Osteocyte (in vitro differentiated cells): ENCODE data around the gene RANBP1. TPM values are rescaled to one million over a fixed set of nuclear protein-coding genes. Genes with fewer than 3 reads are reported as not detected.
A peak's percentile ranks its signal among the peaks of the same experiment; 100 is the strongest.

Experiments used
- DNase-seq: peaks from one replicate; pipeline ENCODE4 v3.0.0; 2021; ENCODE audit warnings: mixed read lengths; ENCODE audit not compliant: unreplicated experiment; ENCODE audit errors: extremely low spot score
- H3K27ac Mint-ChIP-seq: one replicate; pipeline ENCODE4 v1.8.0; 2021; ENCODE audit warnings: mild to moderate bottlenecking, mixed read lengths; ENCODE audit not compliant: unreplicated experiment
- H3K27me3 Mint-ChIP-seq: one replicate; pipeline ENCODE4 v1.8.0; 2021; ENCODE audit warnings: mixed read lengths; ENCODE audit not compliant: unreplicated experiment
- H3K36me3 Mint-ChIP-seq: one replicate; pipeline ENCODE4 v1.8.0; 2021; ENCODE audit warnings: mixed read lengths; ENCODE audit not compliant: unreplicated experiment
- H3K4me1 Mint-ChIP-seq: one replicate; pipeline ENCODE4 v1.8.0; 2021; ENCODE audit warnings: mixed read lengths; ENCODE audit not compliant: unreplicated experiment
- H3K4me3 Mint-ChIP-seq: one replicate; pipeline ENCODE4 v1.8.0; 2021; ENCODE audit warnings: mild to moderate bottlenecking, moderate library complexity, mixed read lengths; ENCODE audit not compliant: unreplicated experiment
- H3K9me3 Mint-ChIP-seq: one replicate; pipeline ENCODE4 v1.8.0; 2021; ENCODE audit warnings: mixed read lengths; ENCODE audit not compliant: unreplicated experiment
- CTCF ChIP-seq: fragments of 200-600 bp; sonication (generic); IDR thresholded peaks from 2 replicates; pipeline ENCODE4 v1.5.0; 2021; ENCODE audit warnings: antibody characterized with exemption, mild to moderate bottlenecking, moderate library complexity
- total RNA-seq: library from RNA; stranded (reverse); gene quantifications from 2 replicates; pipeline ENCODE4 v1.2.1, GENCODE V29; 2021

The RANBP1 gene
- total RNA-seq, 1 donor from 2014 or later: 104 TPM

GRCh38 chr22:20140521-20140964 lies 24.6 kb downstream of the RANBP1 start:
- Mint-ChIP-seq H3K27ac (no peak overlapping the region), H3K4me1 (peaks cover 26% of the 10 kb centered on the region), H3K9me3 (no peaks in the 10 kb centered on the region), H3K4me3 (no peak overlapping the region), H3K36me3 (peaks cover 2% of the 10 kb centered on the region), H3K27me3 (no peaks in the 10 kb centered on the region)
- no peak for DNase-seq
- no peak for TF ChIP-seq CTCF

GRCh38 chr22:20141186-20142077 lies 25.5 kb downstream of the RANBP1 start:
- no peak for TF ChIP-seq CTCF
- Mint-ChIP-seq H3K36me3 (peaks cover 2% of the 10 kb centered on the region), H3K4me3 (no peak overlapping the region), H3K27ac (peak overlapping the region; percentile 38), H3K4me1 (peaks cover 22% of the 10 kb centered on the region), H3K9me3 (no peaks in the 10 kb centered on the region), H3K27me3 (no peaks in the 10 kb centered on the region)
- DNase-seq: no peak

- H3K36me3 Mint-ChIP-seq: peaks cover 2% of the 10 kb centered on the region
- no peak overlapping the region for H3K4me3 Mint-ChIP-seq
- no peak for DNase-seq
- no peaks in the 10 kb centered on the region for H3K27me3 Mint-ChIP-seq
- H3K4me1 Mint-ChIP-seq: peaks cover 15% of the 10 kb centered on the region
- no peak for TF ChIP-seq CTCF
- no peaks in the 10 kb centered on the region for H3K9me3 Mint-ChIP-seq
- H3K27ac Mint-ChIP-seq: no peak overlapping the region
Measured at GRCh38 chr22:20142711-20143621, 27.1 kb downstream of the RANBP1 start.

GRCh38 chr22:20143883-20144665 lies 28.2 kb downstream of the RANBP1 start:
- no peak for TF ChIP-seq CTCF
- DNase-seq: no peak
- H3K9me3 Mint-ChIP-seq: no peaks in the 10 kb centered on the region
- no peak overlapping the region for H3K4me3 Mint-ChIP-seq
- peaks cover 11% of the 10 kb centered on the region for H3K4me1 Mint-ChIP-seq
- no peaks in the 10 kb centered on the region for H3K27me3 Mint-ChIP-seq
- H3K27ac Mint-ChIP-seq: no peak overlapping the region
- H3K36me3 Mint-ChIP-seq: peaks cover 2% of the 10 kb centered on the region
